Muscle layer of colon (tissue), 2 donors: Measurements from ENCODE around the gene UCHL3.
"Not testable (repeated sequence)": the region's sequence is repeated elsewhere in the genome, so short reads cannot be mapped to it uniquely, and the experiment has no call there.

Source experiments
- H3K27ac ChIP-seq: one replicate; pipeline ENCODE4 v1.7.0; 2013; ENCODE audit warnings: low read depth, mild to moderate bottlenecking, low read length, moderate library complexity
- H3K27me3 ChIP-seq, 2 donors: one replicate each; pipeline ENCODE4 v1.7.0; 2013; ENCODE audit warnings: low read length in 2 of 2, mild to moderate bottlenecking in 2 of 2; ENCODE audit not compliant: insufficient read depth in 2 of 2, control insufficient read depth in 1 of 2
- H3K36me3 ChIP-seq: one replicate; pipeline ENCODE4 v1.7.0; 2013; ENCODE audit warnings: mild to moderate bottlenecking, low read length; ENCODE audit not compliant: insufficient read depth
- H3K4me1 ChIP-seq: one replicate; pipeline ENCODE4 v1.7.0; 2013; ENCODE audit warnings: mild to moderate bottlenecking, low read length; ENCODE audit not compliant: insufficient read depth
- H3K4me3 ChIP-seq, 2 donors: one replicate each; pipeline ENCODE4 v1.7.0; 2013; ENCODE audit warnings: low read length in 2 of 2, low read depth in 1 of 2, mild to moderate bottlenecking in 1 of 2, moderate library complexity in 1 of 2
- H3K9ac ChIP-seq: one replicate; pipeline ENCODE4 v1.7.0; 2013; ENCODE audit warnings: low read length
- H3K9me3 ChIP-seq: one replicate; pipeline ENCODE4 v1.7.0; 2013; ENCODE audit warnings: mild to moderate bottlenecking, low read length
- donor health status: abdominal sarcoma.
- donor health status: Adenocarcinoma of cecum.

Gene UCHL3

DNA sequence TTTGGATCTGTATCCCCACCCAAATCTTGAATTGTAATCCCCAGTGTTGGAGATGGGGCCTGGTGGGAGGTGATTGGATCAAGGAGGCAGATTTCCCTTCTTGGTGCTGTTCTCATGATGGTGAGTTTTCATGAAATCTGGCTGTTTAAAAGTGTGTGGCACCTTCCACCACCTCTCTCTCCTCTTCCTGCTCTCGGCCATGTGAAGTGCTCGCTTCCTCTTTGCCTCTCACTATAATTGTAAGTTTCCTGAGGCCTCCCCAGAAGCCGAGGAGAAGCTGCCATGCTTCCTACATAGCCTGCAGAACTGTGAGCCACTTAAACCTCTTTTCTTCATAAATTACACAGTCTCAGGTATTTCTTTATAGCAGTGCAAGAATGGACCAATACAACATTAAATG is 27.6 kb upstream of the UCHL3 start:
- Histone ChIP-seq H3K9me3 (no peaks in the 10 kb centered on the region), H3K36me3 (peaks cover 6% of the 10 kb centered on the region), H3K27me3 (no peaks in the 10 kb centered on the region), H3K27ac (no peak overlapping the region), H3K4me3 (no peak overlapping the region), H3K4me1 (no peaks in the 10 kb centered on the region), H3K9ac (no peak overlapping the region)

DNA sequence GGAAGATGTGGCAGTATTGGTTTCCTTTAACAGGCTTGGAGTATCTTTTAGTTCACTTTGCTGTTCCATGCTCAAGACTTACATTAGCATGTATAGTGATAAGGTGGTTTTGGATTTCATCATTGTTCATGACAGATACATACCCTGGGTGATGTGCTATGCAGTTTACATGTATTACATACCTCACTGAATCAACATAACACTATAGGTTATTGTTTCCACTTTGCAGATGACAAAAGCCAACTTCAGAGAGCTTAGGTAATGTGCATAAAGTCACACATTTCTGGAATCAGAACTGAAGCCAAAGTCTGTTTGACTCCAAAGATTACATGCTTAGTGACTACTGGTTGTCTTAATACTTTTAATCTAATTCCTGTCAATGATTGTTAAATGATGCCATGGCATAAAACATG is 19.0 kb upstream of the UCHL3 start:
- H3K4me1 ChIP-seq, result peaks cover 7% of the 10 kb centered on the region
- H3K36me3 ChIP-seq, result peaks cover 19% of the 10 kb centered on the region
- no peak overlapping the region for H3K9ac ChIP-seq
- H3K4me3 ChIP-seq, result no peak overlapping the region
- no peak overlapping the region for H3K27ac ChIP-seq
- H3K9me3 ChIP-seq, result no peaks in the 10 kb centered on the region
- no peaks in the 10 kb centered on the region for H3K27me3 ChIP-seq

DNA sequence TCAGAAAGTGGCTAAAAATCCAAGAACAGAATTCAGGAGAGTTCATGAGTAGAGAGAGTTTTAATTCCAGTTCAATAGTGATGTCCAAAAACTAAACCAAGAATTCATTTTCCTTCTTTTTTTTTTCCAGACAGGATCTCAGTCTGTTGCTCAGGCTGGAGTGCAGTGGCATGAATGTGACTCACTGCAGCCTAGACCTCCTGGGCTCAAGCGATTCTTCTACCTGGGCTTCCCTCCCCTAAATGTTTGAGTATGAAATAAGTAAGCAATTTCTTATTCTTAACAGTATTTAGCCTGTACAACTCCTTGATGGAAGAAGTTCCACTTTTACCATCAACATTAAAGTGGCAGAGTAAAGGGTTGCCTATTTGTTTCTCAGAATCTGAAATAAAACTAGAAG is 15.7 kb upstream of the UCHL3 start:
- Histone ChIP-seq H3K9me3 (no peaks in the 10 kb centered on the region), H3K9ac (no peak overlapping the region), H3K4me1 (peaks cover 16% of the 10 kb centered on the region), H3K27me3 (no peaks in the 10 kb centered on the region), H3K36me3 (peaks cover 8% of the 10 kb centered on the region), H3K4me3 (no peak overlapping the region), H3K27ac (no peak overlapping the region)

DNA sequence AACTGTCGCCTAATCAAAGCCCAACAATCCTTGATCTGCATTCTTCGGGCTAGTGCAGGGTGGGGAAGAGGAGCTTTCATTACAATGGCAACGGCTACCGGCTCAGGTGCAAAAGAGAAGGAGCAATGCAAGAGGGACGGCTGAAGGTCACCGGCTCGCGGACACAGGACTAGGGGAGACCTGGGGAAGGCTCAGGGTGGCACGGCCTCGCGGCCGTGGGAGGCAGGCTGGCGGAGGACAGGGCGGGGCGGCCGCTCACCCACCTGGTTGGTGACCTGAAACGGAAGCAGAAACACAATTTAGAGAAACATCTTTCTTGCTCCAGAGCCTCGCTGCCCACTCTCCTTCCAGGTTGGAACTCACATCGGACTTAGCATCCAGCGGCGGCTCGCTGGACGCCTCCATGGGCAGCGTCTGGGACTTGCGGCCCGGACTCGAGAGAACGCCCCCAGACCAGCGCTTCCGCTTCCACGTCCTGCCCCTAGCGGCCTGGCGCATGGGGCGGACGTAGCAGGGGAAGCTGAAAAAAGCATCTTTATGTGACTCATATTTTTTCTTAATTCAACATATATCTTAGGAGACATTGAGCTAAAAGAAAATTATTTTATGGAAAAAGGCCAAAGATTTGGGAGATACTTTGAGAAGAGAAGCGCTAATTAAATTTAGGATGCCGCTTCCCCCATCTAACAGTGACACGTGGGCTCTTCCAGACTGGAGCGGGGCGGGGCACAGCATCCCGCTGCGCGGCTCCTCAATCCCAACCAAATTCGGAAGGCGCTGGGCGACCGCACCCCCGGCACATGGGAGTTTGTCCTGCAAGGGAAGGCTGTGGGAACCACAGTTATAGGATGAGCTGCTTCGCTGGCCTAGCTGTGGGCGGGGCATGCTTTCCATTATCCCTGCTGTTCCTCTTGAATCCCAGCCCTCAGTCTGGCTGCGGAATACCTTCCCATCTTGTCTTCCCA is 11.9 kb upstream of the UCHL3 start, which contains the start of gene COMMD6:
COMMD6 (minus strand) TSS at position 441 of the 965 bp plus-strand sequence; CDS start at position 405, 36 bp downstream.
- H3K36me3 ChIP-seq, result peaks cover 8% of the 10 kb centered on the region
- H3K9ac ChIP-seq, result peak within 1 kb of the TSS; percentile 55
- H3K4me1 ChIP-seq, result peaks cover 16% of the 10 kb centered on the region
- peak within 1 kb of the TSS; percentile 84 to 89 for H3K4me3 ChIP-seq
- H3K9me3 ChIP-seq, result no peaks in the 10 kb centered on the region
- H3K27me3 ChIP-seq, result no peaks in the 10 kb centered on the region
- peak within 1 kb of the TSS; percentile 77 for H3K27ac ChIP-seq

DNA sequence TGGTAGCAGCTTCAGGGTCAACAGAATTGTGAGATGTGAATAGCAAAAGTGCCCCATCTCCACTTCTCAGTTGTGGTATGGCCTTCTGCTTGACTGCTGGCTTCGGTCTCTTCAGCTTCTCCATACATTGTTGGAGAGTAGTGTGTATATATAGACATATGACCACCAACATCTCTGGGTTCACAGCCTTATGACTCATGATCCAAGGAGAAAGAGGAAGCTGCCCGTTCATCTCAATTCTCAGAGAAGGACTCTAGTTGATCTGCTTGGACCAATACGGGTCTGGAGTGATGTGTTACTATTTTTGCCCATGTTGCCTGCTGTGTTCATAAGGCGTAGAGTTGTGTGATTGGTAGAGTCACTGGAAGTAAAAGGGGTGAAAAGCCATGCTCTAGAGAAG is 8.3 kb upstream of the UCHL3 start:
- Histone ChIP-seq H3K9me3 (no peaks in the 10 kb centered on the region), H3K27me3 (no peaks in the 10 kb centered on the region), H3K4me1 (peaks cover 8% of the 10 kb centered on the region), H3K27ac (no peak overlapping the region), H3K4me3 (no peak overlapping the region), H3K9ac (no peak overlapping the region), H3K36me3 (no peaks in the 10 kb centered on the region)

DNA sequence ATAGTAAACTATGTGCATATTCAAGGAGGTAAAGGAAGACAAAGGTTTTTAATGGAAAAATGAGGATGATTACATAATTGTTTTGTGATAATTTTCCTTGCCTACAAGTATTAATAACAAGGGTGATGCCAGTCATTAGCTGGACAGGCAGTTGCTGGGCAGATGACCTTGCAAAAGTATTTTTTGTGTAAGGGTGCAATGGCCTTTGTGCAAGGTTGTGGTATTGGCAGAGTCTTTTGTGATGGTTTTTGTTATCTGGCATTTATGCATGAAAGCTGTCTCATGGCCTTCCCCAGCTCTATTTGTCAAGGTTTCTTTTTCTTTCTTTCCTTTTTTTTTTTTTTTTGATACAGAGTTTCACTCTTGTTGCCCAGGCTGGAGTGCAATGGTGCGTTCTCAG is 7.6 kb upstream of the UCHL3 start:
- H3K4me3 ChIP-seq, result no peak overlapping the region
- H3K4me1 ChIP-seq, result peaks cover under 1% of the 10 kb centered on the region
- no peaks in the 10 kb centered on the region for H3K9me3 ChIP-seq
- H3K9ac ChIP-seq, result no peak overlapping the region
- H3K27me3 ChIP-seq, result no peaks in the 10 kb centered on the region
- no peak overlapping the region for H3K27ac ChIP-seq
- H3K36me3 ChIP-seq, result no peaks in the 10 kb centered on the region

DNA sequence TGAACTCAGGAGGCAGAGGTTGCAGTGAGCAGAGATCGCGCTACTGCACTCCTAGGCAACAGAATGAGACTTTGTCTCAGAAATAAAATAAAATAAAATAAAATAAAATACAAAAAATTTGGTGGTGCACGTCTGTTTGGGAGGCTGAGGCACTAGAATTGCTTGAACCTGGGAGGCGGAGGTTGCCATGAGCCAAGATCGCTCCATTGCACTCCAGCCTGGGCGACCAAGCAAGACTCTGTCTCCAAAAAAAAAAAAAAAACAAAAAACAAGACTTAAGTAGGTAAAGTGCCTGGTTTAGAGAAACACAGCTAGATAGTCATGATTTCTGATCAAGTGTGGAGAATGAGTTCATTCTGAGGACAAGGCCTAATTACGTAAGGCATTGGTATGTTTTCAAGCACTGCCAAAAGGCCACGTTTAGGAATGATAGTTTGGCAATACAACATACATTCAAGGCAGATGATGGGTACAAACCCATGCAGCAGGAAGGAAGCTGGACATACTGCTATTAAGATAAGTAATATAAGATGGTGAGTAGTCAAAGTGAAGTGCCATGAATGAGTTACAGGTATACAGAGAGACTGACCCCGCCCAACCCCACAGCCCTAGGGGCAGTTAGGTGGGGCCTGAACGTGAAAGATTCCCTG is 4.8 kb upstream of the UCHL3 start:
- Histone ChIP-seq H3K27ac (no peak overlapping the region), H3K36me3 (no peaks in the 10 kb centered on the region), H3K9me3 (no peaks in the 10 kb centered on the region), H3K9ac (no peak overlapping the region), H3K4me3 (no peak overlapping the region), H3K4me1 (no peaks in the 10 kb centered on the region), H3K27me3 (no peaks in the 10 kb centered on the region)

DNA sequence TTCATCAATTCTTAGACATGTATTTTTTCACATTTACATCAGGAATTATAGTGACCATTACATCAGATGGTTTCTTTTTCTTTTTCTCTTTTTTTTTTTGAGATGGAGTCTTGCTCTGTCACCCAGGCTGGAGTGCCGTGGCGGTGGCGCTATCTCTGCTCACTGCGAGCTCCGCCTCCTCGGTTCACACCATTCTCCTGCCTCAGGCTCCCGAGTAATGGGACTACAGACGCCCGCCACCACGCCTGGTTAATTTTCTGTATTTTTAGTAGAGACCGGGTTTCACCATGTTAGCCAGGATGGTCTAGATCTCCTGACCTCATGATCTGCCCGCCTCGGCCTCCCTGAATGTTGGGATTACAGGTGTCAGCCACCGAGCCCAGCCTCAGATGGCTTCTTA is 4.2 kb upstream of the UCHL3 start:
- H3K9me3 ChIP-seq, H3K4me1 ChIP-seq, H3K27ac ChIP-seq, H3K27me3 ChIP-seq, H3K36me3 ChIP-seq, H3K9ac ChIP-seq, H3K4me3 ChIP-seq: not testable (repeated sequence)

DNA sequence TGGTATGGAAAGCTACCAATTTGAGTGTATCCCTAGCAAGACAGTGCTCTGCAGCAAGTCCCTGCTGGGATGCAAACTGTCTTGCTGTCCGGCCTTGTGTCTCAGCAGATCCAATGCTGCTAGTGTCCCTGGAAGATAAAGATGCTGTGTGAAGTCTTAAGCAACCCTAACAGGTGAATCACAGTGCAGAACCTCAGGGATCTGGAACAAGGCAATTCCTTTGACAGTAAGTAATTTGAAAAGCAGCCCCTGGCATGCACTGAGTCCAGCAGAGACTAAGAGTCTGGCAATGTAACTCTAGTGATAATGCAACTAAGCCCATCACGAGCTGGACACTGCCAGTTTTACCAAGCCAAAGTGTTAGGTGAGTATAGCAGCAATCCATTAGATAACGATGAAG is 1.7 kb upstream of the UCHL3 start:
- no peak overlapping the region for H3K9ac ChIP-seq
- no peaks in the 10 kb centered on the region for H3K27me3 ChIP-seq
- no peaks in the 10 kb centered on the region for H3K9me3 ChIP-seq
- no peak overlapping the region for H3K4me3 ChIP-seq
- H3K27ac ChIP-seq, result no peak overlapping the region
- peaks cover 7% of the 10 kb centered on the region for H3K4me1 ChIP-seq
- H3K36me3 ChIP-seq, result no peaks in the 10 kb centered on the region

DNA sequence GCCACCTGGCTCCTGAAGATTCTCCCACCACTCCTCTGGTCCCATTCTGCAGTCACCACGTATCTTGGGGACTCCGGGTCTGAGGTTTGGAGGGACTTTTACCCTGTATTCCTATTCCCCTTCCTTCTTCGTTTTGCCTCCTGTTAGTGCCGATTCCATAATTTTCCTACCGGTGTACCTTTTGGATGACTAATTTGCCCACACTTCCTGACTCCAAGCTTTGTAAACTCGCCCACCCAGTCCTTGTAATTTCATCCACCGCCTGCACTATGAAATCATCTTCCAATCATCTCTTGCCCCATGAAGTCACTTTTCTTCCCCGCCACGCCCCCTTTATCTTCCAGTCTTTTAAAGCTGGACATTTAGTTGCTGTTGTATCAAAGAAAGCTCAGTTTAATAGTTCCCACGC is 572 bp downstream of the UCHL3 start:
- Histone ChIP-seq H3K27me3 (no peaks in the 10 kb centered on the region), H3K36me3 (no peaks in the 10 kb centered on the region), H3K4me3 (peak overlapping the region; percentile 36 to 93), H3K9ac (peak overlapping the region; percentile 82), H3K4me1 (peaks cover 7% of the 10 kb centered on the region), H3K27ac (no peak overlapping the region), H3K9me3 (no peaks in the 10 kb centered on the region)

DNA sequence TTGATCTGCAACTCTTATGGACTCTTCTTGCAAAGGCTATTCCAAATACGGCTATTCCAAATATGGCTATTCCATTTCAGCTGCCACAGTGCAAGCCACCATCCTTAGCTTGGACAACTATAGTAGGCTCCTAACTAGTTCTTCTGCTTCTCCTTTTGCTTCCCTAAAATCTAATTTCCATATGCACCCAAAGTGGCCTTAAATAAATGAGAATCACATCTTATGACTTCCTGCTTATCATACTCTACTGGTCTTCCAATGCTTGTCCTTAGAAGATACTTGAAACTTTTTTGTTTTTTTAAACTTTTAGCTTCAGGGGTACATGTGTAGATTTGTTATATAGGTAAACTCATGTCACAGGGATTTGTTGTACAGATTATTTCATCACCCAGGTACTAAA is 4.9 kb downstream of the UCHL3 start:
- Histone ChIP-seq H3K4me1 (peaks cover 14% of the 10 kb centered on the region), H3K36me3 (no peaks in the 10 kb centered on the region), H3K27me3 (no peaks in the 10 kb centered on the region), H3K9me3 (no peaks in the 10 kb centered on the region), H3K9ac (no peak overlapping the region), H3K27ac (no peak overlapping the region), H3K4me3 (no peak overlapping the region)
